ENCODE data around the gene ZC4H2.
"Not testable (repeated sequence)": the region's sequence is repeated elsewhere in the genome, so short reads cannot be mapped to it uniquely, and the experiment has no call there.

Gene ZC4H2

GRCh38 chrX:64885850-64886249 lies 90.4 kb downstream of the ZC4H2 start:
- Histone ChIP-seq H3K4me1 (ENCODE audit: insufficient read depth, insufficient read length) (no peaks in the 10 kb centered on the region), H3K9me3 (ENCODE audit: insufficient read depth, low read length) (no peaks in the 10 kb centered on the region), H3K27me3 (ENCODE audit: insufficient read depth, insufficient read length) (no peaks in the 10 kb centered on the region), H3K36me3 (ENCODE audit: insufficient read depth, insufficient read length, low read length) (no peaks in the 10 kb centered on the region), H3K9ac (ENCODE audit: insufficient read length, low read depth) (no peak overlapping the region), H3K4me3 (ENCODE audit: insufficient read length, low read depth) (no peak overlapping the region)
- TF ChIP-seq ZNF274 (IDR thresholded peaks at IDR 0.05; ENCODE audit: low read depth, low read length) (no peak), YY1 (IDR thresholded peaks at IDR 0.05; ENCODE audit: insufficient read depth, insufficient read length) (no peak), SUZ12 (IDR thresholded peaks at IDR 0.05; ENCODE audit: extremely low read depth, insufficient read depth, insufficient read length) (no peak)
- DNase-seq (ENCODE audit: low read depth, low spot score), result peak; percentile 8

DNA sequence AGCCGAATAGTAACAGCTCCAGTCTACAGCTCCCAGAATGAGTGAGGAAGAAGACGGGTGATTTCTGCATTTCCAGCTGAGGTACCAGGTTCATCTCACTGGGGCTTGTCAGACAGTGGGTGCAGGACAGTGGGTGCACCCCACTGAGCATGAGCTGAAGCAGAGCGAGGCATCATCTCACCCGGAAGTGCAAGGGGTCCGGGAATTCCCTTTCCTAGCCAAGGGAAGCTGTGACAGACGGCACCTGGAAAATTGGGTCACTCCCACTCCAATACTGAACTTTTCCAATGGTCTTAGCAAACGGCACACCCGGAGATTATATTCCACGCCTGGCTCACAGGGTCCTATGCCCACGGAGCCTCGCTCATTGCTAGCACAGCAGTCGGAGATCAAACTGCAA lies 97.5 kb downstream of the ZC4H2 start:
- not testable (repeated sequence) for DNase-seq (ENCODE audit: low read depth, low spot score); H3K27me3 ChIP-seq (ENCODE audit: insufficient read depth, insufficient read length); H3K9me3 ChIP-seq (ENCODE audit: insufficient read depth, low read length); H3K4me3 ChIP-seq (ENCODE audit: insufficient read length, low read depth); H3K4me1 ChIP-seq (ENCODE audit: insufficient read depth, insufficient read length); H3K36me3 ChIP-seq (ENCODE audit: insufficient read depth, insufficient read length, low read length); H3K9ac ChIP-seq (ENCODE audit: insufficient read length, low read depth)

- H3K9me3 ChIP-seq (ENCODE audit: insufficient read depth, low read length), result peaks cover 7% of the 10 kb centered on the region
- H3K4me1 ChIP-seq (ENCODE audit: insufficient read depth, insufficient read length), result no peaks in the 10 kb centered on the region
- no peak for TF ChIP-seq SUZ12 (IDR thresholded peaks at IDR 0.05; ENCODE audit: extremely low read depth, insufficient read depth, insufficient read length)
- TF ChIP-seq ZNF274 (IDR thresholded peaks at IDR 0.05; ENCODE audit: low read depth, low read length), result no peak
- no peak for TF ChIP-seq YY1 (IDR thresholded peaks at IDR 0.05; ENCODE audit: insufficient read depth, insufficient read length)
- no peaks in the 10 kb centered on the region for H3K36me3 ChIP-seq (ENCODE audit: insufficient read depth, insufficient read length, low read length)
- no peaks in the 10 kb centered on the region for H3K27me3 ChIP-seq (ENCODE audit: insufficient read depth, insufficient read length)
- H3K9ac ChIP-seq (ENCODE audit: insufficient read length, low read depth), result no peak overlapping the region
- H3K4me3 ChIP-seq (ENCODE audit: insufficient read length, low read depth), result no peak overlapping the region
- DNase-seq (ENCODE audit: low read depth, low spot score), result no peak
Observed at GRCh38 chrX:64867217-64867616, 109.0 kb downstream of the ZC4H2 start.

Measured in NT2/D1 (cell line).